Liver (tissue), 3 donors: ENCODE results near the gene SDK2.

Experiments
- CTCF ChIP-seq: fragments of 150-350 bp; IDR thresholded peaks from 2 replicates; pipeline ENCODE4 v1.5.1; 2017; ENCODE audit warnings: improper control_type of control experiment, low read depth, low read length; ENCODE audit not compliant: missing input control
- JUND ChIP-seq, 2 donors: IDR thresholded peaks; 2 replicates each; pipeline ENCODE4 v1.6.1; 2016; ENCODE audit warnings: antibody characterized with exemption in 2 of 2
- RAD21 ChIP-seq, 2 donors: IDR thresholded peaks; 2 replicates each; pipeline ENCODE4 v1.6.1; 2016; ENCODE audit warnings: antibody characterized with exemption in 2 of 2, mild to moderate bottlenecking in 2 of 2
- REST ChIP-seq: IDR thresholded peaks from 2 replicates; pipeline ENCODE4 v1.6.1; 2016; ENCODE audit warnings: antibody characterized with exemption, mild to moderate bottlenecking
- SP1 ChIP-seq: IDR thresholded peaks from 2 replicates; pipeline ENCODE4 v1.6.1; 2018; ENCODE audit warnings: antibody characterized with exemption, mild to moderate bottlenecking
- TAF1 ChIP-seq: conservative IDR thresholded peaks from 2 replicates; pipeline ENCODE4 v1.6.1; 2016; ENCODE audit warnings: antibody characterized with exemption, mild to moderate bottlenecking
- YY1 ChIP-seq: IDR thresholded peaks from 2 replicates; pipeline ENCODE4 v1.6.1; 2016; ENCODE audit warnings: antibody characterized with exemption, mild to moderate bottlenecking
- TF ChIP-seq, protein P1 (sequence below): IDR thresholded peaks from 2 replicates; pipeline ENCODE4 v1.6.1; 2016; ENCODE audit warnings: antibody characterized with exemption
- donor health status: healthy.
- donor health status: healthy.

DNA sequence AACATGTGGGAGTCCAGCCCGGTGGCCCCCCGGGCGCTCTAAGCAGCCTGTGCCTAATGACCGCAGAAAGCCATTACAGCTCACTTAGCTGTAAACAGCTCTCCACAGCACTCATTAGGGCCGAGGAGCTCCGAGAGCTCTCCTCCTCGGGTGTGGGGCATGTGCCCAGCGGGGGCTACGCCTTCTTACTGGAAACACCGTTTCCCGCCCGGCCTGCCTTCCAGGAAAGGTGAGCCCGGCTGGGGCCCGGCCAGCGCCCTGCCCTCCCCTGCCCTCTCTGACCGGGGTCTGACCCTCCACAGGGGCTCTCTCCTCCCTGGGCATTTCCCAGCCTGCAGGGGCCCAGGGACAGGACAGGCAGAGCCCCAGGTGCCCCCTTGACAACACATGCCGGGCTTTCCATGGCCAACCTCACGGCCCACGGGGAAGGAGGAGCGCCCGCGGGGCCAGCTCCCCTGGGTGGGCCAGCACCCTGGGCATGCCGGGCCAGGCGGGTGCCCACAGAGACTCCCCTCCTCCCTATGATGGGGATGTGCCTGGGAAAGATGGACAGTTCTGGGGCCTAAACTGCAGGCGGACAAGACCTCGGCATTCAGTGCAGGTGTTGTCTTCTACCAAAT, 72.6 kb downstream of the SDK2 start:
- TF ChIP-seq SP1 (no peak), TAF1 (no peak), JUND (IDR thresholded peaks at IDR 0.05) (no peak), CTCF (no peak), YY1 (no peak), RAD21 (IDR thresholded peaks at IDR 0.05) (no peak), REST (no peak)
- TF ChIP-seq, protein P1, sequence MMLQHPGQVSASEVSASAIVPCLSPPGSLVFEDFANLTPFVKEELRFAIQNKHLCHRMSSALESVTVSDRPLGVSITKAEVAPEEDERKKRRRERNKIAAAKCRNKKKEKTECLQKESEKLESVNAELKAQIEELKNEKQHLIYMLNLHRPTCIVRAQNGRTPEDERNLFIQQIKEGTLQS, result no peak
